Astrocyte of the hippocampus (primary cell): Measurements from ENCODE around the gene FAM53B.

ENCODE experiments used
- DNase-seq: peaks from one replicate; pipeline ENCODE4 v3.0.0; 2011; ENCODE audit warnings: low read depth, low spot score

FAM53B gene

GRCh38 chr10:124742413-124743190, 1.6 kb downstream of the FAM53B start:
- peak; percentile 65 for DNase-seq

- DNase-seq = peak; percentile 8
Observed at GRCh38 chr10:124741922-124742412, 2.2 kb downstream of the FAM53B start.

- peak; percentile 89 for DNase-seq
Observed at GRCh38 chr10:124741281-124741921, 2.8 kb downstream of the FAM53B start.

GRCh38 chr10:124740369-124741280, 3.6 kb downstream of the FAM53B start:
- DNase-seq = peak; percentile 52

GRCh38 chr10:124739986-124740368, 4.2 kb downstream of the FAM53B start:
- DNase-seq = peak; percentile 40

GRCh38 chr10:124739119-124739921, 4.9 kb downstream of the FAM53B start:
- DNase-seq = peak; percentile 6

- no peak for DNase-seq
Observed at GRCh38 chr10:124738441-124738840, 5.7 kb downstream of the FAM53B start.

GRCh38 chr10:124737708-124738107, 6.5 kb downstream of the FAM53B start:
- no peak for DNase-seq

GRCh38 chr10:124737221-124737620, 7.0 kb downstream of the FAM53B start:
- DNase-seq = no peak

GRCh38 chr10:124736491-124737136, 7.6 kb downstream of the FAM53B start:
- DNase-seq = peak; percentile 78

- DNase-seq = no peak
Observed at GRCh38 chr10:124735491-124736286, 8.5 kb downstream of the FAM53B start.

- DNase-seq = no peak
Observed at GRCh38 chr10:124734311-124735166, 9.6 kb downstream of the FAM53B start.

GRCh38 chr10:124733571-124734245, 10.5 kb downstream of the FAM53B start:
- DNase-seq = no peak

- DNase-seq = peak; percentile 61
Observed at GRCh38 chr10:124732931-124733570, 11.1 kb downstream of the FAM53B start.

GRCh38 chr10:124731551-124731950, 12.6 kb downstream of the FAM53B start:
- no peak for DNase-seq

GRCh38 chr10:124730790-124731189, 13.4 kb downstream of the FAM53B start:
- no peak for DNase-seq

- no peak for DNase-seq
Observed at GRCh38 chr10:124728830-124729661, 15.1 kb downstream of the FAM53B start.
